Loucy (cell line): Measurements from ENCODE around the gene CWC25.

ENCODE experiments used
- CTCF ChIP-seq: fragments of 200-600 bp; sonication (generic); conservative IDR thresholded peaks from 2 replicates; pipeline ENCODE4 v1.5.1; 2014; ENCODE audit warnings: mild to moderate bottlenecking, antibody characterized with exemption, low read length
- EZH2phosphoT487 ChIP-seq: fragments of 200-600 bp; IDR thresholded peaks from 2 replicates; pipeline ENCODE4 v1.6.1; 2018; ENCODE audit warnings: antibody characterized with exemption, mild to moderate bottlenecking, moderate library complexity, borderline replicate concordance

GRCh38 chr17:38857271-38857670 is 32.1 kb upstream of the CWC25 start:
- TF ChIP-seq CTCF, result no peak
- TF ChIP-seq EZH2phosphoT487, result no peak
